G401 (cell line): ENCODE measurements around the gene PHC1. TPM values are rescaled to one million over a fixed set of nuclear protein-coding genes. Genes with fewer than 3 reads are reported as not detected.
"Not testable (repeated sequence)": the region's sequence is repeated elsewhere in the genome, so short reads cannot be mapped to it uniquely, and the experiment has no call there.

Source experiments
- DNase-seq: peaks from one replicate; pipeline ENCODE4 v3.0.0-alpha.2; 2015; ENCODE audit warnings: low spot score
- in situ Hi-C: cut with HindIII; loops from 2 replicates; pipeline ENCODE4 v1.10.0; 2016; ENCODE audit warnings: low sequenced_read_pairs, mixed read lengths
- total RNA-seq: library from RNA; depleted of rRNA; stranded (reverse); fragments of >200 nt; shearing (Covaris generic); gene quantifications from 2 replicates; pipeline ENCODE4 v1.2.3, GENCODE V29; 2014

The PHC1 gene
- total RNA-seq, 1 experiment from 2014 or later: 38.5 TPM

DNA sequence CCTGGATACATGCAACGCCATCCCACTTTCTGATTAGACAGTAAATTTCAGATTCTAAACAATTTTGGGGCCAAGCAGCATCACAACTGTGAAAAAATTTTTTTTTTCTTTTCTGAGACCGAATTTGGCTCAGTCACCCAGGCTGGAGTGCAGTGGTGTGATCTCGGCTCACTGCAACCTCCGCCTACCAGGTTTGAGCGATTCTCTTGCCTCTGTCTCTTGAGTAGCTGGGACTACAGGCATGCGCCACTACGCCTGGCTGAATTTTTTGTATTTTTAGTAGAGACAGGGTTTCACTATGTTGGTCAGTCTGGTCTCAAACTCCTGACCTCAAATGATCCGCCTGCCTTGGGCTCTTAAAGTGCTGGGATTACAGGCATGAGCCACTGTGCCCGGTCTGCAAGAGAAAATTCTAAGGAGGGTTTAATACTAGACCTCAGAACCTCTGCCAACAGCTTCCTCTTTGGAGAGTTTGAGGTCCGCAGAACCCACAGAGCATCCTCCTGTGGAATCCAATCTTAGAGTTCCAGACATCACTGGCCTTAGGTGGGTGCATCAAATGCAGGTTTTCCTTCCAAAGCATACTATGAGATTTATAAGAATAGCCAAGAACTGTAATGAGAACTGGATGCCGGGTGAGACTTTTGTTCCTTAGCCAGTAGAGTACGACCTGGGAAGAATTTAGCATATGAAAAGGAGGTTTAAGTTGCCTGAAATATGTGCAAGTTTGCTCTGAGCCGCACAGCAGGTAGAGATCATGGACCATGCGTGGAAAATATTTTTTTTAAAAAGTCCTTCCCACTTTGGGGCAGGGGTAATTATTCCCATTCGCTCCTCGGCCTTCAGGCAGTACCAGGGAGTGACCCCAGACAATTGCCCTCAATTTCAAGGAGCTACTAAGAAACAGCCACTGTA is 7.8 kb upstream of the PHC1 start:
- in situ Hi-C loops: no loop called here
- DNase-seq: no peak

DNA sequence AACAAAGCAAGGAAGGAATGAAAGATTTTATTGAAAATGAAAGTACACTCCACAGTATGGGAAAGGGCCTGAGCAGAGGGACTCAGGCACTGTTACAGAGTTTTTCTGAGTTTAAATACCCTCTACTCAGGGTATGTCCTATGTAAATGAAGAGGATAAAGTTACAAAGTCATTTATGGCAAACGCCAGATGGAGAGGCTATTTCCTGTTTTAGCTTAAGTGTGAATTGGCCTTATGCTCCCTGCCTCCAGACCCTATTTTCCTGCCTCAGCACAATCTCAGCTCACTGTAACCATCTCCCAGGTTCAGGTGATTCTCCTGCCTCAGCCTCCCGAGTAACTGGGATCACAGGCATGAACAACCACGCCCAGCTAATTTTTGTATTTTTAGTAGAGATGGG is 6.8 kb upstream of the PHC1 start:
- in situ Hi-C loops: no loop called here
- DNase-seq: no peak

DNA sequence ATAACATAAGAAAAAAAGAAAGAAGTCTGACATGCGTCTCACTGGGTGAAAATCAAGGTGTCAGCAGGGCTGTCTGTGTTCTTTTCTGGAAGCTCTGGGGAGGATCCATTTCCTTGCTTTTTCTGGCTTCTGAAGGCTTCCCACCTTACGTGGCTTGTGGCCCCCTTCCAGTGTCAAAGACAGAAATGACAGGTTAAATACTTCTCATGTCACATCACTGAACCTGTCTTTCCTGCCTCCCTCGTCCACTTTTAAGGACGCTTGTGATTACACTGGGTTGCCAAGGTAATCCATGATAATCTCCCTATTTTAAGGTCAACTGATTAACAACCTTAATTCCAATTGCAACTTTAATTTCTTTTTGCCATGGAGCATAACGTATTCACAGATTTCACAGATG is 4.6 kb upstream of the PHC1 start:
- no peak for DNase-seq
- in situ Hi-C loops: no loop called here

DNA sequence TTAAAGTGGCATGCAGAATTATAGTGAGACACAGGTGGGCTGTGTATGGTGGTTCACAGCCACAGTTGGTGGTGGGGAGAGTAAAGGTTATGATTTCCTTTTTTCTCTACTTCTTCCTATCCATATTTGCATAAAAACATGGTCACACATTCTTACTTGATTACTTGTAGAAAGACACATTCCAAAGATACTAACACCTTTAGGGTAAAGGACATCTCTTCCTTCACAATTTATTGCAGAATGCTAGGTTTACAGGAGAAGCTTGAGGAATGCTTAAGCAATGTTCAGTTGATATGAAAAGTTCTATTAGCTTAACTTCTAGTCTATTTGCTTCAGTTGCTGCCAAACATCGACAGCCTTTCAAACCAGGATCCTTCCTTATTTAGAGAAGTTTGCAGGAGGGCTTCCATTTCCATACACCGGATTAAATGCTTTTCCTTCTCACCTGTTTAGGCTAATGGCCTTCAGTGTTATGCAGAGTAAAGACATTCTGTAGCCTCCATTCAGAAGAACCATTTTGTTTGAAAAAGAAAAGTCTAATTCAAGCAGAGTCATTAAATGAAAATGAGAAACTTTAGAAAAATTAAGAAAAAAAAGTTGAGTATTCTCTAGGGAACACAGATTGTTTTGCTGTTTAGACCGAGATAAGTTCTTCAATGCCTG is 2.6 kb upstream of the PHC1 start:
- in situ Hi-C loops: no loop called here
- DNase-seq: no peak

DNA sequence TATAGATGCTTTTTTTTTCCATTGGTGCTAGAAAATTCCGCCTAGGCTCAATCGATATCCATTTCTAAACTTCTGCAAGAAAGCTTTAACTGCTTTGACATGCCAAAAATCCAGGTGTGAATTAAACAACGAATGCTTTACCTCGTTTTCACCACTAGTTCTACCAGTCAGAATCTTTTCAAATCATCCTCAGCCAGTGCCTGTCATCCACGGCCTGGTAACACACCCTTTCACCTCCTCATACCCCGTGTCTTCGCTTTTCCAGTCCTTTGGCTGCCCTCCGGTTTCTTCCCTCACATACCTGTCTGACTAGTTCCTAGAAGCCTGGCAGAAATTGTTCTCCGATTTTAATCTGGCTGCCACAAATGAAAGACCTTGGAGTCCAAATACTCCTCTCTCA is 1.4 kb upstream of the PHC1 start:
- peak; percentile 59 for DNase-seq
- in situ Hi-C loops: no loop called here

DNA sequence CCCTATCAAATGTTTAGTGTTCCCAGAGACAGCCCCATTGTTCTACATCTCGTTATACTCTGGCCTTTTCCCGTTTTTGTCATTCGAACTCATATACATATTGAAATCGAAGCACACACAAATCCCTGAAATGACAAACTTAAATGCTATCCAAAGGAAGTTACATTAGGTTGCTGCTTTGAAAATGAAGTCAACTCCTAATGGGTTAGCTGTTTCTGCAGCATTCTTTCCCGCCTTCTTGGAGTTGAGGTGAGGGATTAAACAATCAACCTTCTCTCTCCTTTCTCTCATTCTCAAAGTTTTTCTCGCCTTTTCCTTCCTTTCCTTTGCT is 642 bp upstream of the PHC1 start:
- no peak for DNase-seq
- in situ Hi-C loops: no loop called here

DNA sequence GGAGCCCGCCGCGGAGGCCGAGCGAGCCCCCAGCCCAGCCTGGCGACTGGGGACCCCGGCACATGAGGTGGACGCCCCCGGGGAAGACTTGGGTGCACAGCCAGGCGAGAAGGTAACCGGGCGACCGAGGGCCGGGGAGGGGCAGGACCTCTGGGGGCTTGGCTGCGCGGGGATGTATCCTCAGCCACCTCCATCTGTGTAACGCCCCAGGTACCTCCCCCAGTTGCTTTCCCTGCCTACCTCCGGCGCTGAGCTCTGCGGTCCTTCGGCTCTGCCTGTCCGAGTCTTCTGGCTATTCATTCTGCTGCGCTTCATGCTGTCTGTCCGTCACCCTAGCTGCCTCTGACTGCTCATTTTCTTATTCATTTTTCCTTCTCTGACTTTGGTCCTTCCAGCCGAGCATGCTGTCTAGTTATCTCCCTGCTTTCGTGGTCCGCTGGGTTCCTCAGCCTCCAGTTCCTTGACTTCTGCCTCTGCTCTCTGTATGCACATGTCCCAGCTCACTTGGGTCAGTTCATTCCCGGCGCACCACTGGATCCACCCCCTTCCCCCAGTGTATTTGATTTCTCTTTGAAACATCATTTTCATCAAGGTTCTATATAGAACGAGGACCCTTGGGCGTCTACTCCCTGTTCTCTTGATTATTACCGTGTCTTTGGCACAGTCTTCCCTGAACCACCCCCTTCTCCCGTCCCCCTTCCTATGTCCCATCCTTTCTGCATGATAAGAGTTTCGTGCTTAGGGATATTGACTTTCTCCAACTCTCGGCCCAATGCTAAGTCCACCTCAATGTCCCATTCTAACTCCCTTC is 612 bp downstream of the PHC1 start:
- peak; percentile 72 for DNase-seq

DNA sequence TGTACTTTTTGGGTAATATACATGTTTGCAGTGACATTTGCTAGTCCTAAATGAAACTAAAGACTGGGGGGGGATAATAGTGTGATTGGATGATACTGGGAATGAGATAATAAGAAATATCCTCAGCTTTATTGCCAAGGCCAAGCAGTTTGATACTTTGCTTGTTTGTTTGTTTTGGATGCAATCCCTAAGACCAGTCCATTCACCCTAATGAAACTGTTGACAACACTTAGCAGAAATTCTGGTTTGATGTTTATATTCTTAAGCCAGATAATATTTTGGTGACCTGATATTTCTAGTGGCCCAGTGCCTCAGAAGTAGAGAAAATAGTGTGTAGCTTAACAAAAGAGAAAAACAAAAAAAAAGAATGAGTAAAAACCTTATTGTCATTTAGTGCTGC is 1.8 kb downstream of the PHC1 start:
- in situ Hi-C loops: no loop called here

More for the DNA sequence above, 612 bp downstream of the PHC1 start:
- in situ Hi-C loops: no loop called here

DNA sequence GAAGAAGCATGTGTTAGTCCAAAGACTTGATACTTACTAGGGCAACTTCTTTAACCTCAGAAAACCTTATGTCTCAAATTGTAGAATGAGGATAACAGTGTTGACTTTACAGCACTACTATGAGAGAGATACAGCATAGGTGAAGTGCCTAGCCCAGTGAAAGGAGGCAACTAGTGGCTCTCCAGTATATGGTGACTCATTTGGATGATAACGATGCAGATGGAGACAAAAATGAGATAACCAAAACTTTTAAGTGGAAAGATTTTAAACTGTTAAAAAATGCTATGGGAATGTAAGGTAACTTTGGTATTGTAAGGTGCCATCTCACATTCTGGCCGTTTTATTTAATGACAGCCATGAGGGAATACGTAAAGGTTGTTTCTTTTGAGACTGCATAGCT is 2.7 kb downstream of the PHC1 start:
- in situ Hi-C loops: no loop called here
- DNase-seq: no peak

More for the DNA sequence above, 1.8 kb downstream of the PHC1 start:
- peak; percentile 9 for DNase-seq

DNA sequence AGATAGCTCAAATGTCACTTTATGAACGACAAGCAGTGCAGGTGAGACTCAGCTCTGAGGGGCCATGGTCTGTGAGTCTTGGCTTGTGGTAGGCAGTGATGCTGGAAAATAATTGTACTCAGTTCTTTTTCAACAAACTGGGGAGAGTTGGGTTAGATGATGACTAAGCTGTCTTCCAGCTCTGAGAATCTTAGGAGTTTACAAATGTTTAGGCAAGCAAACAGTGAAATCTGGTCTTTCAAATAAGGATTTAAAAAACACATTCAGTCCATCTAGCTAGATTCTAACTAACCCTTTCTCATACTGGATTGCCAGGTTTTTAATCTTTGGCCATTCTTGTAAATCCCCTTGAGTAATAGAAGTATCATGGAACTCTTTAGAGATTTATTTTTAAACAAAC is 3.4 kb downstream of the PHC1 start:
- no peak for DNase-seq
- in situ Hi-C loops: no loop called here

DNA sequence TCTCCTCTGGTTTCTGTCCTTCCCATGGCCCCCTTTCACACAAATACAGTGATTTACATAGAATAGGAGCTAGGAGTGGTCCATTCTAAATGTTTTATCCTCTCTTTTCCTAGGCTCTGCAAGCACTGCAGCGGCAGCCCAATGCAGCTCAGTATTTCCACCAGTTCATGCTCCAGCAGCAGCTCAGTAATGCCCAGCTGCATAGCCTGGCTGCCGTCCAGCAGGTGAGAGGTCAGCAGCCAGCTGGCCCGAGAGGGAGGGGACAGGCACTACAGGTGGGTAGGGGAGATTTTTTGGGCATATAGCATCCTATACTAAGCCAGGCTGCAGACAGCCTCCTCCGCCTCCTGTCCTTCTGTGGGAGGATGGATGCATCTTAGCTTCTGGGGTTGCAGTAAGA is 5.3 kb downstream of the PHC1 start:
- in situ Hi-C loops, DNase-seq: not testable (repeated sequence)

DNA sequence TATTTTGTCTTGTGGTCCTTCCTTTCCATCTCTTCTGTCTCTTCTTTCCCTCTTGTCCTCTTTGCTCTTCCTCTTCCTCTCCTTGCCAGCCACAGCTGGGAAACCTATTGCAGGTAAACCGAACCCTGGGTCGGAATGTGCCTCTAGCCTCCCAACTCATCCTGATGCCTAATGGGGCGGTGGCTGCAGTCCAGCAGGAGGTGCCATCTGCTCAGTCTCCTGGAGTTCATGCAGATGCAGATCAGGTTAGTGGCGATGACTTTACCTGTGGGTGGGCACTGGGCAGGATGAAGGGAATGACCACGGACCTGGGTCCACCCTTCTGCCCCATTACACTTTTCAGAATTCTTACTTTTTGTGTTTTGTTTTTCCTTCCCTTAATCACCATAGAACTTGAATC is 8.2 kb downstream of the PHC1 start:
- in situ Hi-C loops: no loop called here
- DNase-seq: no peak

DNA sequence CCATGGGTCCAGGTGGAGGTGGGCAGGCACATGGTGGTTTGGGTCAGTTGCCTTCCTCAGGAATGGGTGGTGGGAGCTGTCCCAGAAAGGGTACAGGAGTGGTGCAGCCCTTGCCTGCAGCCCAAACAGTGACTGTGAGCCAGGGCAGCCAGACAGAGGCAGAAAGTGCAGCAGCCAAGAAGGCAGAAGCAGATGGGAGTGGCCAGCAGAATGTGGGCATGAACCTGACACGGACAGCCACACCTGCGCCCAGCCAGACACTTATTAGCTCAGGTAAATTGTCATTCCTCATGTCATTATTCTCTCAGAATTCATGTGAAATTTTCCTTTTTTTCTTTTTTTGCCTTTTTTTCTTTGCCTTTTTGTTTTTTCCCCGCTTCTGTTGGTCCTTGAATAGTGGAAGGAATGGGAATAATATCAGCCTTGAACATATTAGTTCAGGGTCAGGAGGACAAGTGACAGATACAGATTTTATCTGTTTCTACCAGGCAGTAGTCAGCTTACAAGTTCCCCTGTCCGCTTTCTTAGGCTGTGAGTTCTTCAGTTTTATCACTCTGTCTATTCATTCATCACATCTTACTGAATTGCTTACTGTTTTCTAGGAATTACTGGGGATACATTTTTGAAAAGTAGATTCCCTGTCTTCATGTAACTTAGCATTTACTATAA is 16.5 kb downstream of the PHC1 start:
- DNase-seq, in situ Hi-C loops: not testable (repeated sequence)

DNA sequence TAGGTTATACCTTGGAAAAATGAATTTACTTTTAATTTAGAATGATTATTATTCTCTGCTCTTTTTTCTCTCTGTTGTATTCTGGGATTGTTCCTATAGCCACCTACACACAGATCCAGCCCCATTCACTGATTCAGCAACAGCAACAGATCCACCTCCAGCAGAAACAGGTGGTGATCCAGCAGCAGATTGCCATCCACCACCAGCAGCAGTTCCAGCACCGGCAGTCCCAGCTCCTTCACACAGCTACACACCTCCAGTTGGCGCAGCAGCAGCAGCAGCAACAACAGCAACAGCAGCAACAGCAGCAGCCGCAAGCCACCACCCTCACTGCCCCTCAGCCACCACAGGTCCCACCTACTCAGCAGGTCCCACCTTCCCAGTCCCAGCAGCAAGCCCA is 18.2 kb downstream of the PHC1 start:
- DNase-seq, in situ Hi-C loops: not testable (repeated sequence)

DNA sequence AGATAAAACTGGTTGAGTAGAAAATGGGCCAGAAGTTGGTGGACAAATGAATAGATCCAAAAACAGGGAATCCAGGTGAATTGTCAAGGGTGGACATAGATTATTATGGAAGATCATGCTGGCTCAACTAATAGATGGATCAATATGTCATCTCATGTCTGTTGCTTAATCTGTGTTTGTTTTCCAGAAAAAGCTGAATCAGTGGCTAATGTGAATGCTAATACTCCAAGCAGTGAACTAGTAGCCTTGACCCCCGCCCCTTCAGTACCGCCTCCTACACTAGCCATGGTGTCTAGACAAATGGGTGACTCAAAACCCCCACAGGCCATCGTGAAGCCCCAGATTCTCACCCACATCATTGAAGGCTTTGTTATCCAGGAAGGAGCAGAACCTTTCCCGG is 19.8 kb downstream of the PHC1 start:
- DNase-seq, in situ Hi-C loops: not testable (repeated sequence)

DNA sequence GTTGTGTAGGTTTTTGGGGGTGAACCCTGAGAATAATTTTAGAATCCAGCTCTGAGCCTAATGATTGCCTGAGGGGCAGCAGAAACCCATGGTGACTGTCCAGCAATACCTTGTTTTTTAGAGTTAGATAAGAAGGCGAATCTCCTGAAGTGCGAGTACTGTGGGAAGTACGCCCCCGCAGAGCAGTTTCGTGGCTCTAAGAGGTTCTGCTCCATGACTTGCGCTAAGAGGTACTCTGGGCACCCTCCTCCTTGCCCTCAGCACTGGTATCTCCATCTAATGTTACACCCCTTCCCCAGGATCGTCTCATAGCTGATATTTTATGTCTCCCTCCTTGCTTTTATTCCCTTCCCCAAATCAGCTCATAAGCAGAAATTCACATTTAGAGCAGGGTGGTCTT is 22.4 kb downstream of the PHC1 start:
- DNase-seq: no peak
- in situ Hi-C loops: no loop called here

DNA sequence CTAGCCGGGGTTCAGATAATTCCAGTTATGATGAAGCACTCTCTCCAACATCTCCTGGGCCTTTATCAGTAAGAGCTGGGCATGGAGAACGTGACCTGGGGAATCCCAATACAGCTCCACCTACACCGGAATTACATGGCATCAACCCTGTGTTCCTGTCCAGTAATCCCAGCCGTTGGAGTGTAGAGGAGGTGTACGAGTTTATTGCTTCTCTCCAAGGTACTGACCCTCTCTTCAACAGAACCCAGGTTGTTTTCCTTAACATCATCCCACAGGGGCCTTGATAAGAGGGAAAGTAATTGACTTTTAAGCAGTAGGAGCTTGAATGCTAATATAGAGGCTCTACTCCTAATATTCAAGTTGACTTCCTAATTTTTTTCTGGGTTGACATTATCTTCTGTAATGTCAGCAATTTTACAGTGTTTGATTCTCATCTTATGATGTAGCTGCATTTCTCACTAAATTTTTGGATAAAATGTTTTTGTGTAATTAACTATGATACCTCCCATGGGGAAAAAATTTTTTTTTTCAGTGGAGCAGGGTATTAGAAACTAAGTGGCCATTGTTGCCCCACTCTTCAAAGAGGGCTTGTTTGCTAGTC is 23.6 kb downstream of the PHC1 start:
- DNase-seq: not testable (repeated sequence)

DNA sequence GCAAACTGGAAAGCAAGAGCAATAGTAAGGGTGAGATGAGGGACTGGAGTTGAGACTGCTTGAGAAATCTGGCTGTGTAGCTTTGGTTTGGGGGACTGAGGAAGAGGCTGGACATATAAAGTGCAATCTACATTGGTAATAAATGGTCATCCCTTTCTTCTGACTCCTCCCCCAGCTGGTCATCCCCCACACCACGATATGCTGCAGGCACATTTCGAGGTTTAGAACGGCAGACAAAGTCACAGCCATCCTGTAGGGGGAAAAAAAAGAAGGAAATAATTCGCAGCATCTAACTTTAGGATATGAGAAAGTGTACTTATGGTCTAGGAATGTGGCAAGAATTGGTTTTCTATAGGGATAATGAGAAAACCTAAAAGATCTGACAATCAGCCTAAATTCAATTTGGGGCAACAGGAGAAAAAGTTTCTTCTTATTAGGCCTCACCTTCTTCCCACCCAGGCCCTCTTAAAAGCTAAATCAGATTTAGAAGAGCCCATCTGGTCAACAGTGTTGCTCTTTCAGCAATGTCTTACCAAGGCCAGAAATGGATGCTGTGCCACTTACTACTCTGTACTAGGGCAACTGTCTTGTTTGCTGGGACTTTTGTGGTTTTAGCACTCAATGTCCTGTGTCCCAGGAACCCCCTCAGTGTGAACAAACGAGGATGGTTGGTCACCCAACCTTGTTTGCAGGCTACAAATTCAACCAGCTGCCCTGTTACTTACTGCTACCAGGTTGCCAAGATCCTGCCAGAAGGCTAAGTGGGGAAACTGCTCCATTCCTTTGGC is 27.6 kb downstream of the PHC1 start:
- in situ Hi-C loops: no loop called here
- no peak for DNase-seq

More for the DNA sequence above, 23.6 kb downstream of the PHC1 start:
- in situ Hi-C loops: not testable (repeated sequence)
